MCF 10A (cell line): ENCODE results near the gene VPS9D1. TPM values are rescaled to one million over a fixed set of nuclear protein-coding genes. Genes with fewer than 3 reads are reported as not detected.
"Not testable (repeated sequence)": the region's sequence is repeated elsewhere in the genome, so short reads cannot be mapped to it uniquely, and the experiment has no call there.

Experiments used
- BruUV-seq: library from RNA; stranded (reverse); fragments of 400-500 nt; replicated peaks from 2 replicates; lab custom pipeline; 2021; lab: Mats Ljungman, UMichigan
- CTCF ChIA-PET: fragments of 300-600 bp; sonication (Branson Sonifier 250); formaldehyde crosslinking; extraction: SDS; loops from one replicate; lab custom pipeline; 2021; ENCODE audit warnings: antibody characterized with exemption, inconsistent platforms; lab: Yijun Ruan, JAX
- POLR2A ChIA-PET: fragments of 300-600, 350-650 bp; sonication (Branson Sonifier 250); formaldehyde crosslinking; extraction: SDS; loops from one replicate; lab custom pipeline; 2020; ENCODE audit warnings: antibody characterized with exemption, inconsistent platforms; lab: Yijun Ruan, JAX
- DNase-seq: peaks from one replicate; pipeline ENCODE4 v3.0.0-alpha.2; 2018; ENCODE audit not compliant: unreplicated experiment
- H3K27ac Mint-ChIP-seq: one replicate; pipeline ENCODE4 v1.8.0; 2022; ENCODE audit warnings: mild to moderate bottlenecking, low read depth, mixed read lengths; ENCODE audit not compliant: unreplicated experiment
- H3K27me3 Mint-ChIP-seq: one replicate; pipeline ENCODE4 v1.8.0; 2022; ENCODE audit warnings: mixed read lengths; ENCODE audit not compliant: insufficient read depth, unreplicated experiment
- H3K36me3 Mint-ChIP-seq: one replicate; pipeline ENCODE4 v1.8.0; 2022; ENCODE audit warnings: mild to moderate bottlenecking, moderate library complexity, mixed read lengths; ENCODE audit not compliant: insufficient read depth, unreplicated experiment
- H3K4me1 Mint-ChIP-seq: one replicate; pipeline ENCODE4 v1.8.0; 2022; ENCODE audit warnings: mixed read lengths; ENCODE audit not compliant: insufficient read depth, unreplicated experiment
- H3K4me3 Mint-ChIP-seq: one replicate; pipeline ENCODE4 v1.8.0; 2022; ENCODE audit warnings: mild to moderate bottlenecking, moderate library complexity, mixed read lengths; ENCODE audit not compliant: unreplicated experiment
- H3K9me3 Mint-ChIP-seq: one replicate; pipeline ENCODE4 v1.8.0; 2022; ENCODE audit warnings: mixed read lengths; ENCODE audit not compliant: unreplicated experiment
- intact Hi-C: fragments of 100-400 bp; cut with micrococcal nuclease; formaldehyde crosslinking; loops from 2 replicates; pipeline ENCODE4 v1.14.1; 2022
- total RNA-seq: library from RNA; stranded (reverse); gene quantifications from 2 replicates; pipeline ENCODE4 v1.2.3, GENCODE V29; 2022
- TF ChIP-seq, protein P1 (sequence below): fragments of 200-600 bp; IDR thresholded peaks from one replicate; pipeline ENCODE4 v1.8.0; 2022; ENCODE audit warnings: antibody characterized with exemption, mild to moderate bottlenecking; ENCODE audit not compliant: unreplicated experiment

Gene VPS9D1
- total RNA-seq, 1 experiment from 2014 or later, result 12.0 TPM

DNA sequence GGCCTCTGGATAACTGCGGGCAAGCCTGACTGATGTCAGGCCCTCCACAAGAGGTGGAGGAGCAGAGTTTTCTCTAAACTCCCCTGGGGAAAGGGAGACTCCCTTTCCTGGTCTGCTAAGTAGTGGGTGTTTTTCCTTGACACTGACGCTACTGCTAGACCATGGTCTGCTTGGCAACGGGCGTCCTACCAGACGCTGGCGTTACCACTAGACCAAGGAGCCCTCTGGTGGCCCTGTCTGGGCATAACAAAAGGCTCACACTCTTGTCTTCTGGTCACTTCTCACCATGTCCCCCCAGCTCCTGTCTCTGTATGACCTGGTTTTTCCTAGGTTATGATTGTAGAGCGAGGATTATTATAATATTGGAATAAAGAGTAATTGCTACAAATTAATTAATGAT is 53.7 kb downstream of the VPS9D1 start:
- H3K27ac Mint-ChIP-seq, POLR2A ChIA-PET, H3K4me3 Mint-ChIP-seq, H3K27me3 Mint-ChIP-seq, BruUV-seq, H3K9me3 Mint-ChIP-seq, intact Hi-C loops, H3K4me1 Mint-ChIP-seq: not testable (repeated sequence)
- TF ChIP-seq, protein P1, sequence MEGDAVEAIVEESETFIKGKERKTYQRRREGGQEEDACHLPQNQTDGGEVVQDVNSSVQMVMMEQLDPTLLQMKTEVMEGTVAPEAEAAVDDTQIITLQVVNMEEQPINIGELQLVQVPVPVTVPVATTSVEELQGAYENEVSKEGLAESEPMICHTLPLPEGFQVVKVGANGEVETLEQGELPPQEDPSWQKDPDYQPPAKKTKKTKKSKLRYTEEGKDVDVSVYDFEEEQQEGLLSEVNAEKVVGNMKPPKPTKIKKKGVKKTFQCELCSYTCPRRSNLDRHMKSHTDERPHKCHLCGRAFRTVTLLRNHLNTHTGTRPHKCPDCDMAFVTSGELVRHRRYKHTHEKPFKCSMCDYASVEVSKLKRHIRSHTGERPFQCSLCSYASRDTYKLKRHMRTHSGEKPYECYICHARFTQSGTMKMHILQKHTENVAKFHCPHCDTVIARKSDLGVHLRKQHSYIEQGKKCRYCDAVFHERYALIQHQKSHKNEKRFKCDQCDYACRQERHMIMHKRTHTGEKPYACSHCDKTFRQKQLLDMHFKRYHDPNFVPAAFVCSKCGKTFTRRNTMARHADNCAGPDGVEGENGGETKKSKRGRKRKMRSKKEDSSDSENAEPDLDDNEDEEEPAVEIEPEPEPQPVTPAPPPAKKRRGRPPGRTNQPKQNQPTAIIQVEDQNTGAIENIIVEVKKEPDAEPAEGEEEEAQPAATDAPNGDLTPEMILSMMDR, result peak; percentile 45
- peaks cover 14% of the 10 kb centered on the region for H3K36me3 Mint-ChIP-seq
- peak; percentile 53 for DNase-seq
- CTCF ChIA-PET, result interaction anchor here (0.8 to 0.9 kb wide), 2 partner anchors 9 to 93 kb away, joined by 3 to 4 read pairs; partner anchors contain the start of genes CHMP1A and SPATA33

DNA sequence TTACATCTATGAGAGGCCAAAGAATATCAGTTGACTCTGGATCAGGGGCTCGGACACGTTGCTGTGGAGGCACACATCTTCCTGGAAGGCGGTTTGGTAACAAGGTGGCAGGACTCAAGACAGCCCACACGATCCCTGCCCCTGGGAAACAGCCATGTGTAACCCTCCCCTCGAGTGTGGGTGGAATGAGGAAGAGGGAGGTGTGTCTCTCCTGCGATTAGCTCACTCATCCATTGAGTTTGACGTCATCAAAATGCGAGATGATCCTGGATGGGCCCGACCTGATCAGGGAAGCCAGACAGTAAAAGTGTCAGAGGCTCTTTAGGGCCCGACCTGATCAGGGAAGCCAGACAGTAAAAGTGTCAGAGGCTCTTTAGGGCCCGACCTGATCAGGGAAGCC is 56.5 kb downstream of the VPS9D1 start:
- POLR2A ChIA-PET, H3K9me3 Mint-ChIP-seq, H3K4me3 Mint-ChIP-seq, H3K27ac Mint-ChIP-seq, DNase-seq, H3K4me1 Mint-ChIP-seq, BruUV-seq, H3K27me3 Mint-ChIP-seq, intact Hi-C loops: not testable (repeated sequence)
- CTCF ChIA-PET, result interaction anchor here (0.6 to 1.5 kb wide), 2 partner anchors 49 to 130 kb away, joined by 3 read pairs; no protein-coding TSS in a partner anchor
- peaks cover 28% of the 10 kb centered on the region for H3K36me3 Mint-ChIP-seq

DNA sequence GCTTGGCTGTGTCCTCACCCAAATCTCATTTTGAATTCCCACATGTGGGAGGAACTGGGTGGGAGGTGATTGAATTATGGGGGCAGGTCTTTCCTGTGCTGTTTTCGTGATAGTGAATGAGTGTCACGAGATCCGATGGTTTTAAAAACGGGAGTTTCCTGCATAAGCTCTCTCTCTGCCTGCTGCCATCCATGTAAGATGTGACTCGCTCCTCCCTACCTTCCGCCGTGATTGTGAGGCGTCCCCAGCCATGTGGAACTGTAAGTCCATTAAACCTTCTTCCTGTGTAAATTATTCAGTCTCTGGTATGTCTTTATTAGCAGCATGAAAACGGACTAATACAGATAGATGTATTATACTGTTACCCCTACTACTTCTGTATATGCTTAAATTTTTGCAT is 59.5 kb downstream of the VPS9D1 start:
- BruUV-seq, result no TSS peak
- intact Hi-C loops, result no loop called here
- TF ChIP-seq, protein P1, result no peak
- Mint-ChIP-seq H3K27ac (no peak overlapping the region), H3K27me3 (no peaks in the 10 kb centered on the region), H3K9me3 (no peaks in the 10 kb centered on the region), H3K36me3 (peaks cover 36% of the 10 kb centered on the region), H3K4me3 (no peak overlapping the region), H3K4me1 (peaks cover 7% of the 10 kb centered on the region)
- ChIA-PET CTCF (no interaction called here), POLR2A (interaction anchor here (0.6 kb wide), 1 partner anchor 322 kb away, joined by 3 read pairs; no protein-coding TSS in a partner anchor)
- no peak for DNase-seq

DNA sequence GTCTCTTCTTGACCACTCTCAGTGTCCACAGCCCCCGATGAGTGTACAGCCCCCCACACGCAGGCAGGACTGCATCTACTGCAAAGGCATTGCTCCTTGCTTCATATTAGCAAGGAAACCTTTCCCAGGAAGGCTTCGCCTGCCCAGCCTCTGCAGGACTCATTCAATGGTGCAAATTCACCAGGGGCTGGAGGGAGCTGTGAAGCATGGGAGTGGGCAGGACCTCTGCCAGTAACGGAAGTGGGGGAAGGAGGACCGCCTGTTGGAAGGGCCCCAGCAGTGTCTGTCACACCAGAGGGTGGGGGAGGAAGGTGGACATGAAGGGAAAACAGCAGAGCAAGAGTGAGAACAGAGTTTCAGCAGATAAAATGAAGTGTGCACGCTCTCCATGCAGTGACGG is 60.6 kb downstream of the VPS9D1 start:
- intact Hi-C loops, result no loop called here
- H3K4me3 Mint-ChIP-seq, result no peak overlapping the region

More for the DNA sequence above, 60.6 kb downstream of the VPS9D1 start:
- ChIA-PET POLR2A (interaction anchor here (0.6 to 3.3 kb wide), 3 partner anchors 11 to 163 kb away, joined by 3 to 21 read pairs (median 3); partner anchors contain the start of gene SPG7), CTCF (interaction anchor here (0.6 to 1.1 kb wide), 2 partner anchors 18 to 21 kb away, joined by 3 to 5 read pairs; no protein-coding TSS in a partner anchor)
- TF ChIP-seq, protein P1, result no peak
- H3K4me1 Mint-ChIP-seq, result peaks cover 7% of the 10 kb centered on the region
- H3K27ac Mint-ChIP-seq, result peak overlapping the region; percentile 66
- H3K9me3 Mint-ChIP-seq, result no peaks in the 10 kb centered on the region
- no peak for DNase-seq
- no peaks in the 10 kb centered on the region for H3K27me3 Mint-ChIP-seq
- H3K36me3 Mint-ChIP-seq, result peaks cover 36% of the 10 kb centered on the region
- BruUV-seq, result no TSS peak
